Left lung (tissue), 10 donors: ENCODE results near the gene GUK1. TPM values are rescaled to one million over a fixed set of nuclear protein-coding genes. Genes with fewer than 3 reads are reported as not detected.

ENCODE experiments used
- ATAC-seq: fragments of 200-7000 bp; cut with Tn5 transposase; one replicate; pipeline ENCODE4 v1.9.1; 2020; ENCODE audit warnings: moderate library complexity
- DNase-seq, 4 donors: peaks; one replicate each; pipeline ENCODE4 v3.0.0-alpha.2; 2013 to 2020
- H3K27ac ChIP-seq, 2 donors: fragments of 200-600 bp; sonication (generic) in 1 of 2; one replicate each; pipeline versions ENCODE4 v1.5.0 to v1.8.0; 2020 to 2021
- H3K27me3 ChIP-seq, 2 donors: fragments of 200-600 bp; sonication (generic) in 1 of 2; one replicate each; pipeline versions ENCODE4 v1.5.0 to v1.8.0; 2020 to 2021
- H3K36me3 ChIP-seq, 2 donors: fragments of 200-600 bp; sonication (generic) in 1 of 2; one replicate each; pipeline versions ENCODE4 v1.5.0 to v1.8.0; 2020 to 2021
- H3K4me1 ChIP-seq, 2 donors: fragments of 200-600 bp; one replicate each; pipeline ENCODE4 v1.8.0; 2021
- H3K4me3 ChIP-seq, 2 donors: fragments of 200-600 bp; sonication (generic) in 1 of 2; one replicate each; pipeline versions ENCODE4 v1.5.0 to v1.8.0; 2020 to 2021; ENCODE audit warnings: mild to moderate bottlenecking in 1 of 2
- H3K9me3 ChIP-seq, 2 donors: fragments of 200-600 bp; sonication (generic) in 1 of 2; one replicate each; pipeline versions ENCODE4 v1.5.0 to v1.8.0; 2020 to 2021
- intact Hi-C, 2 donors: fragments of 100-400 bp; cut with DNase I; formaldehyde crosslinking; loops; one replicate each; pipeline versions ENCODE4 v1.11.2 to v1.14.2; 2022
- polyA plus RNA-seq, 6 donors: library from polyadenylated mRNA; unstranded; fragments of 120-200 nt; gene quantifications; one replicate each; pipeline ENCODE4 v1.2.1, GENCODE V29; 2013; ENCODE audit not compliant: insufficient read length in 6 of 6
- total RNA-seq, 2 donors: library from RNA; stranded (reverse); fragmentation: NEBNext Ultra II Directional; extraction: Animal tissue kit (Norgen Biotek cat#: 25700); gene quantifications; one replicate each; pipeline ENCODE4 v1.2.1, GENCODE V29; 2021
- TF ChIP-seq, protein P1 (sequence below), 2 donors: fragments of 200-600 bp; sonication (generic) in 1 of 2; IDR thresholded peaks; one replicate each; pipeline versions ENCODE4 v1.5.0 to v1.8.0; 2021; ENCODE audit warnings: antibody characterized with exemption in 2 of 2
- donor health status: DM: no; HTN: yes; CAD: no.
- donor health status: DM: no; HTN: no; CAD: no.

GUK1 gene
- total and polyA plus RNA-seq, 8 donors: 112 to 221 (median 153) TPM

DNA sequence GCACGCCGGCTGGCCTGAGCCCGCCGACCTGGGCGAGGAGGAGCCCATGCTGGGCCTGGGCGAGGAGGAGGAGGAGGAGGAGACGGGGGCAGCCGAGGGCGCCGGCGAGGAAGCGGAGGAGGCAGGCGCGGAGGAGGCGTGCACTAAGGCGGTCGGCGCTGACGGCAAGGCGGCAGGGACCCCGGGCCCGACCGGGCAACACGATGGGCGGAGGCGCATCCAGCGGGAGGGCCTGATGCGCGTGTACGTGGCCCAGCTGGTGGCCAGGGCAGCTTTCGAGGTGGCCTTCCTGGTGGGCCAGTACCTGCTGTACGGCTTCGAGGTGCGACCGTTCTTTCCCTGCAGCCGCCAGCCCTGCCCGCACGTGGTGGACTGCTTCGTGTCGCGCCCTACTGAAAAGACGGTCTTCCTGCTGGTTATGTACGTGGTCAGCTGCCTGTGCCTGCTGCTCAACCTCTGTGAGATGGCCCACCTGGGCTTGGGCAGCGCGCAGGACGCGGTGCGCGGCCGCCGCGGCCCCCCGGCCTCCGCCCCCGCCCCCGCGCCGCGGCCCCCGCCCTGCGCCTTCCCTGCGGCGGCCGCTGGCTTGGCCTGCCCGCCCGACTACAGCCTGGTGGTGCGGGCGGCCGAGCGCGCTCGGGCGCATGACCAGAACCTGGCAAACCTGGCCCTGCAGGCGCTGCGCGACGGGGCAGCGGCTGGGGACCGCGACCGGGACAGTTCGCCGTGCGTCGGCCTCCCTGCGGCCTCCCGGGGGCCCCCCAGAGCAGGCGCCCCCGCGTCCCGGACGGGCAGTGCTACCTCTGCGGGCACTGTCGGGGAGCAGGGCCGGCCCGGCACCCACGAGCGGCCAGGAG lies 18.3 kb downstream of the GUK1 start:
- Histone ChIP-seq H3K4me1 (peaks cover 6 to 26% of the 10 kb centered on the region in 2 donors), H3K27me3 (peaks cover 3 to 50% of the 10 kb centered on the region in 2 donors), H3K9me3 (no peaks in the 10 kb centered on the region), H3K36me3 (no peaks in the 10 kb centered on the region), H3K4me3 (no peak overlapping the region), H3K27ac (no peak overlapping the region)
- intact Hi-C loops: no loop called here
- no peak for ATAC-seq
- TF ChIP-seq, protein P1, sequence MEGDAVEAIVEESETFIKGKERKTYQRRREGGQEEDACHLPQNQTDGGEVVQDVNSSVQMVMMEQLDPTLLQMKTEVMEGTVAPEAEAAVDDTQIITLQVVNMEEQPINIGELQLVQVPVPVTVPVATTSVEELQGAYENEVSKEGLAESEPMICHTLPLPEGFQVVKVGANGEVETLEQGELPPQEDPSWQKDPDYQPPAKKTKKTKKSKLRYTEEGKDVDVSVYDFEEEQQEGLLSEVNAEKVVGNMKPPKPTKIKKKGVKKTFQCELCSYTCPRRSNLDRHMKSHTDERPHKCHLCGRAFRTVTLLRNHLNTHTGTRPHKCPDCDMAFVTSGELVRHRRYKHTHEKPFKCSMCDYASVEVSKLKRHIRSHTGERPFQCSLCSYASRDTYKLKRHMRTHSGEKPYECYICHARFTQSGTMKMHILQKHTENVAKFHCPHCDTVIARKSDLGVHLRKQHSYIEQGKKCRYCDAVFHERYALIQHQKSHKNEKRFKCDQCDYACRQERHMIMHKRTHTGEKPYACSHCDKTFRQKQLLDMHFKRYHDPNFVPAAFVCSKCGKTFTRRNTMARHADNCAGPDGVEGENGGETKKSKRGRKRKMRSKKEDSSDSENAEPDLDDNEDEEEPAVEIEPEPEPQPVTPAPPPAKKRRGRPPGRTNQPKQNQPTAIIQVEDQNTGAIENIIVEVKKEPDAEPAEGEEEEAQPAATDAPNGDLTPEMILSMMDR (IDR thresholded peaks at IDR 0.05): no peak
- DNase-seq: peak in 1 of 4 donors; percentile 79

DNA sequence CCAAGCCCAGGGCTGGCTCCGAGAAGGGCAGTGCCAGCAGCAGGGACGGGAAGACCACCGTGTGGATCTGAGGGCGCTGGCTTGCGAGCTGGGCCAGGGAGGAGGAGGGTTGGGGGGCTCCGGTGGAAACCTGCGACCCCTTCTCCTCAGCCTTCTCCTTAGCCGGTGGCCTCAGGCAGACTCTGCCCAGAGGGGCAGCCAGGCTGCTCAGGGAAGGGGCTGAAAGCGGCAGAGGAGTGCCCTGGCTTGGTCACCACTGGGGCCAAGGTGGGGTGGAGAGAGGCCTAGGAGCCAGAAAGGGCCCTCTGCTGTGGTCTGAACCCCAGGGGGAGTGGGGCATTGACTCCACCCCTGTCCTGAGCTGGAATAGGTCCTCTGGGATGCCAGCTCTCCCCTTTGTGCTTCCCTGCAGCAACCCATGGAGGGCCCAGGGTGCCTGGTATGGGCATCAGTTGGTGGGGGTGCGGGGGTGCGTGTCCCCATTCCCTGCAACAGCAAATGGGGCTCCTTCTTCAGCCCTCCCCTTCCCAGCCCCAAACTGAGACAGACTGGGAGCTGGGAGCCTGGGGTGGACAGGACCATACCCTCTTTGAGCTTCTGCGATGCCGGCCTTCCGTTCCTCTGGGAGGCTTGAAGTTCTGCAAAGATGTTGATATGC lies 19.1 kb downstream of the GUK1 start:
- no peak overlapping the region for H3K27ac ChIP-seq
- H3K36me3 ChIP-seq: no peaks in the 10 kb centered on the region
- H3K27me3 ChIP-seq: peaks cover 3 to 52% of the 10 kb centered on the region in 2 donors
- H3K9me3 ChIP-seq: no peaks in the 10 kb centered on the region
- intact Hi-C loops: no loop called here
- DNase-seq (peak in 1 of 4 donors; percentile 57), ATAC-seq (no peak)
- TF ChIP-seq, protein P1 (IDR thresholded peaks at IDR 0.05): no peak
- H3K4me3 ChIP-seq: no peak overlapping the region
- peaks cover 6 to 28% of the 10 kb centered on the region in 2 donors for H3K4me1 ChIP-seq

DNA sequence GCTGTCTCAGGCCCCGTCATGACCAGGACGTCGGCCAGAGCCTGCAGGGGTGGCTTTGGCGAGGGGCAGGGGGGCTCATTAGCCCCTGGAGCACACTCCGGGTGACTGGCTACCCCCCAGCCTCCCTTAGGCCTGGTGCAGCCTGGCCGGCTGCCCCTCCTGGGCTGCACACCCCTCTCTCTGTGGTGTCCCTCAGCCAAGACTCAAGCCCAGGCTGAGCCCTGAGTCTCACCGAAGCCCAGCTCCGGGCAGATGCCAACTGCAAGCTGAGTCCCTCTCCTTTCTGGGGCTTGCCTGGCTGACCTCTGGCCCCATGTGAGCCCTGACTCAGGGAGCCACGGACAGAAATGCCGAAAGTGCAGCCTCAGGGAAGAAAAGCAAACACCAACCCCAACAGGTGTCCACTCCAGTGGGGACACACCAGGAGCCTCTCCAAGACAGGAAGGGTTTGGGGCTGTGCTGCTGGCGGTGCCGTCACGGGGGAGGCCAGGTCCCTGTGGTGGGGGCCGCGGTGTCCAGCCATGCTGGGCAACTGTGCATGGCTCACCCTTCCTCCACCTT lies 20.2 kb downstream of the GUK1 start:
- intact Hi-C loops: no loop called here
- peaks cover 12 to 39% of the 10 kb centered on the region in 2 donors for H3K4me1 ChIP-seq
- ATAC-seq: no peak

DNA sequence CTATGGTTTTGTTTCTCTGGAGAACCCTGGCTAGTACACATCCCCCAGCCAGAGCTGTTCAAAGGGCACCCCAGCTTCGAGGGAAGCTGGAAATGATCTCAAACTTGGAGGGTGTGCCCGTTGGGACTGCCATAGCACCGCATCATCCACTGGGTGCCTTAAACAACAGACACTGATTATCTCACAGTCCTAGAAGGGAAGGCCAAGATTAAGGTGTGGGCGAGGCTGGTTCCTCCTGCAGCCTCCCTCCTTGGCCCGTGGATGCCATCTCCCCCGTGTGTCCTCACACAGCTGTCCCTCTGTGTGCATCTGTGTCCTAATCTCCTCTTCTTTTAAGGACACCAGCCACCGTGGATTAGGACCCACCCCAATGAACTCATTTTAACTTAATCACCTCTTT lies 21.3 kb downstream of the GUK1 start:
- Histone ChIP-seq H3K27me3 (peaks cover 3 to 52% of the 10 kb centered on the region in 2 donors), H3K36me3 (no peaks in the 10 kb centered on the region), H3K4me3 (no peak overlapping the region), H3K27ac (peak overlapping the region; percentile 70 to 77), H3K9me3 (no peaks in the 10 kb centered on the region), H3K4me1 (peaks cover 12 to 34% of the 10 kb centered on the region in 2 donors)
- TF ChIP-seq, protein P1 (IDR thresholded peaks at IDR 0.05): no peak
- DNase-seq (no peak), ATAC-seq (no peak)
- intact Hi-C loops: no loop called here

More for the DNA sequence above, 20.2 kb downstream of the GUK1 start:
- TF ChIP-seq, protein P1 (IDR thresholded peaks at IDR 0.05): no peak
- peak in 1 of 4 donors; percentile 70 for DNase-seq
- no peak overlapping the region for H3K4me3 ChIP-seq
- H3K9me3 ChIP-seq: no peaks in the 10 kb centered on the region
- H3K27me3 ChIP-seq: peaks cover 3 to 52% of the 10 kb centered on the region in 2 donors
- H3K36me3 ChIP-seq: no peaks in the 10 kb centered on the region
- H3K27ac ChIP-seq: no peak overlapping the region

DNA sequence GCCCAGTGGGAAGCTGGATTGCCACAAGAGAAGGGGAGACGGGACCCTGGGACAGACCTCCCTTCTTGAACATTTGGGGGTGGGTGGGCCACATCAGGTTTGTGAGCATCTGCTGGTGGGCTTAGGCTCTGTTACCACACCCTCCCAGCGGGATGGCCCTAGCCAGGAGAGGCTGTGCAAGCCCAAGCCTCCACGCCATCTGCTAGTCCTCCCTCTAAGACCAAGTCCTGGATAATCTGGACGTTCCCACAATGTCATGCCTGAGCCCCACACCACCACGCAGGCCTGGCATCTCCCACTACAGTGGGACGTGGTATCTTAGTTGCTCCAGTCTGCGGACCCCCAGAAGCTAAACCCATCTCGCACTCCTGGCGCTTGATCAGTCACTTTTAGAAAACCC lies 21.8 kb downstream of the GUK1 start:
- Histone ChIP-seq H3K27ac (peak overlapping the region; percentile 70 to 77), H3K27me3 (peaks cover 3 to 48% of the 10 kb centered on the region in 2 donors), H3K4me1 (peaks cover 17 to 35% of the 10 kb centered on the region in 2 donors), H3K4me3 (no peak overlapping the region), H3K36me3 (no peaks in the 10 kb centered on the region), H3K9me3 (no peaks in the 10 kb centered on the region)
- intact Hi-C loops: no loop called here
- TF ChIP-seq, protein P1 (IDR thresholded peaks at IDR 0.05): no peak
- DNase-seq (no peak), ATAC-seq (no peak)
